Mesenchymal stem cell (in vitro differentiated cells and primary cell): ENCODE results near the gene DMD.

Source experiments
- DNase-seq: peaks from one replicate; pipeline ENCODE4 v3.0.0-alpha.2; 2013
- H2AFZ ChIP-seq: one replicate; pipeline ENCODE4 v1.6.1; 2013; ENCODE audit warnings: low read depth, mild to moderate bottlenecking, control low read depth, inconsistent platforms, low read length, moderate library complexity
- H2AK5ac ChIP-seq: 2 replicates; pipeline ENCODE4 v1.6.1; 2013; ENCODE audit warnings: low read length, moderate library complexity, mild to moderate bottlenecking, inconsistent platforms; ENCODE audit not compliant: severe bottlenecking
- H2BK120ac ChIP-seq: one replicate; pipeline ENCODE4 v1.6.1; 2013; ENCODE audit warnings: low read depth, mild to moderate bottlenecking, inconsistent platforms, low read length, moderate library complexity
- H2BK12ac ChIP-seq, 2 experiments: one replicate each; pipeline ENCODE4 v1.6.1; 2013; ENCODE audit warnings: inconsistent platforms in 2 of 2, low read length in 2 of 2, mild to moderate bottlenecking in 2 of 2, moderate library complexity in 2 of 2, control low read depth in 1 of 2
- H2BK15ac ChIP-seq: one replicate; pipeline ENCODE4 v1.6.1; 2013; ENCODE audit warnings: mild to moderate bottlenecking, low read depth, inconsistent platforms; ENCODE audit not compliant: poor library complexity, severe bottlenecking
- H2BK5ac ChIP-seq: 2 replicates; pipeline ENCODE4 v1.6.1; 2013; ENCODE audit warnings: low read depth, mild to moderate bottlenecking, low read length, control low read depth, inconsistent platforms; ENCODE audit not compliant: poor library complexity, severe bottlenecking
- H3K14ac ChIP-seq, 2 experiments: one replicate each; pipeline ENCODE4 v1.6.1; 2013; ENCODE audit warnings: inconsistent platforms in 2 of 2, low read length in 2 of 2, control low read depth in 1 of 2, mild to moderate bottlenecking in 1 of 2, moderate library complexity in 1 of 2
- H3K18ac ChIP-seq, 2 experiments: one replicate each; pipeline ENCODE4 v1.6.1; 2013; ENCODE audit warnings: inconsistent platforms in 2 of 2, low read length in 2 of 2, control low read depth in 1 of 2, low read depth in 1 of 2, mild to moderate bottlenecking in 1 of 2
- H3K23ac ChIP-seq, 2 experiments: one replicate each; pipeline ENCODE4 v1.6.1; 2013; ENCODE audit warnings: inconsistent platforms in 2 of 2, low read length in 2 of 2, mild to moderate bottlenecking in 2 of 2, moderate library complexity in 2 of 2, control low read depth in 1 of 2
- H3K27ac ChIP-seq: 2 replicates; pipeline ENCODE4 v1.5.1; 2013; ENCODE audit warnings: mild to moderate bottlenecking, moderate library complexity, low read length, control low read depth, inconsistent platforms; ENCODE audit not compliant: poor library complexity, severe bottlenecking
- H3K27me3 ChIP-seq, 2 experiments: 2 replicates each; pipeline versions ENCODE4 v1.6.1 to v1.7.0; 2013; ENCODE audit warnings: low read length in 2 of 2, mild to moderate bottlenecking in 2 of 2, moderate library complexity in 2 of 2, control low read depth in 1 of 2, inconsistent platforms in 1 of 2; ENCODE audit not compliant: control insufficient read depth in 1 of 2, insufficient read depth in 1 of 2
- H3K36me3 ChIP-seq, 2 experiments: 2 replicates each; pipeline versions ENCODE4 v1.6.1 to v1.7.0; 2013; ENCODE audit warnings: low read length in 2 of 2, control low read depth in 1 of 2, inconsistent platforms in 1 of 2, low read depth in 1 of 2, mild to moderate bottlenecking in 1 of 2; ENCODE audit not compliant: insufficient read depth in 2 of 2, control insufficient read depth in 1 of 2
- H3K4ac ChIP-seq, 2 experiments: one replicate each; pipeline ENCODE4 v1.6.1; 2013; ENCODE audit warnings: inconsistent platforms in 2 of 2, low read length in 2 of 2, mild to moderate bottlenecking in 2 of 2, moderate library complexity in 2 of 2, control low read depth in 1 of 2, low read depth in 1 of 2
- H3K4me1 ChIP-seq: 2 replicates; pipeline ENCODE4 v1.6.1; 2013; ENCODE audit warnings: low read depth, low read length, control low read depth; ENCODE audit not compliant: control insufficient read depth, insufficient read depth
- H3K4me2 ChIP-seq: 2 replicates; pipeline ENCODE4 v1.6.1; 2013; ENCODE audit warnings: low read length, mild to moderate bottlenecking, inconsistent platforms; ENCODE audit not compliant: poor library complexity, severe bottlenecking
- H3K4me3 ChIP-seq, 2 experiments: 2 replicates each; pipeline versions ENCODE4 v1.5.1 to v1.7.0; 2013; ENCODE audit warnings: low read length in 2 of 2, mild to moderate bottlenecking in 2 of 2, control low read depth in 1 of 2, low read depth in 1 of 2; ENCODE audit not compliant: insufficient read depth in 1 of 2
- H3K79me1 ChIP-seq: replicated peaks from 2 replicates; pipeline ENCODE4 v1.6.1; 2013; ENCODE audit warnings: mild to moderate bottlenecking, control low read depth, low read length, inconsistent platforms; ENCODE audit not compliant: poor library complexity, severe bottlenecking
- H3K9ac ChIP-seq: 2 replicates; pipeline ENCODE4 v1.7.0; 2013; ENCODE audit warnings: mild to moderate bottlenecking, low read length, moderate library complexity
- H3K9me3 ChIP-seq: 2 replicates; pipeline ENCODE4 v1.7.0; 2013; ENCODE audit warnings: mild to moderate bottlenecking, low read length; ENCODE audit not compliant: control insufficient read depth
- H4K8ac ChIP-seq: one replicate; pipeline ENCODE4 v1.6.1; 2013; ENCODE audit warnings: inconsistent platforms, mild to moderate bottlenecking, low read length, moderate library complexity
- H4K91ac ChIP-seq: one replicate; pipeline ENCODE4 v1.6.1; 2013; ENCODE audit warnings: mild to moderate bottlenecking, low read length, inconsistent platforms
- WGBS: methylation state at CpG from one replicate; pipeline ENCODE4 v1.1.7; 2013; ENCODE audit warnings: mixed read lengths; 5-methylcytosine and 5-hydroxymethylcytosine counted together

Gene DMD

DNA sequence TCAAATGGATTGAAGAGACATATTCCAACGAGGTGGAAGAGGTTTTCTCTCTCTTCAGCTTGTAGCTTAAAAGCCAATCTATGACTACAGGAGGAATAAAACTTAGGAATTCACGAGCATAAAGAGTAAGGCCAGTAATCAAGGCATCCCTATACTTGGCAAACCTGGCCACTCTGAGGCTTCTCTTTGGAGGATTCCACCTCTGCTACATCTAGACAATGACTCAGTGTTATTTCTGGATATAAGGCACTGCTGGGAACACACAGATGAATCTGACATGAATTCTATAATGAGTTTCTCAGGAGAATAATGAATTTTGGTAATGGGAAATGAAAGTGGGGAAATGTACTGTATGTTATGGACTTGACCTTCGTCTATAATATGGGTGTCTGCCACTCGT, 1123.7 kb downstream of the DMD start:
- no peak overlapping the region for H4K8ac ChIP-seq
- WGBS = 53% methylated on average over 2 of the region's 4 CpGs
- H3K18ac ChIP-seq = no peak overlapping the region
- H2BK15ac ChIP-seq = no peak overlapping the region
- H3K14ac ChIP-seq = no peak overlapping the region
- no peak overlapping the region for H3K9ac ChIP-seq
- H3K4me1 ChIP-seq = no peaks in the 10 kb centered on the region
- no peak overlapping the region for H3K27ac ChIP-seq
- H3K27me3 ChIP-seq = no peaks in the 10 kb centered on the region
- H3K4ac ChIP-seq = no peak overlapping the region
- no peak overlapping the region for H3K23ac ChIP-seq
- no peak overlapping the region for H2BK120ac ChIP-seq
- H3K4me3 ChIP-seq = no peak overlapping the region
- H2AFZ ChIP-seq = no peak overlapping the region
- no peak overlapping the region for H3K4me2 ChIP-seq
- H3K79me1 ChIP-seq = no peaks in the 10 kb centered on the region
- no peak for DNase-seq
- no peak overlapping the region for H2BK12ac ChIP-seq
- H3K9me3 ChIP-seq = no peaks in the 10 kb centered on the region
- no peak overlapping the region for H4K91ac ChIP-seq
- no peak overlapping the region for H2BK5ac ChIP-seq
- no peak overlapping the region for H2AK5ac ChIP-seq
- no peaks in the 10 kb centered on the region for H3K36me3 ChIP-seq

DNA sequence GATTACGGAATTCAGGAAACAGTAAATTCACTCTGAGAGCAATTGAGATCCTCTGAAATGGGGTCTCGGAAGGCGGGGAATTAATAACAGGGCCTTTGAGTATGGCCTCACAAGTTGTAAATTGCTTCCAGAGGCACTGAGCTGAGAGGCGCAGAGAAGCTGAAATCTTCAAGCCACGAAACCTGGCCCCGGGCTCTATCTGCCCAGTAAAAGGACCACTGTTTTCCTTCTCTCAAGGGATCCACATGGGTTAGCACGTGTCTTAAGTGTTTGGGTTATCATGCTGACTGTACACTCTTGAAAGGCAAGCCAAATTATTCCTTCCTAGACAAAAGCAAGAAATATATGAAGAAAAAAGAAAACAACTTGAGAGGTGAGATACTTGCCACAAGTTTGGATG, 1126.6 kb downstream of the DMD start:
- H3K27ac ChIP-seq = no peak overlapping the region
- no peak overlapping the region for H2BK12ac ChIP-seq
- no peaks in the 10 kb centered on the region for H3K27me3 ChIP-seq
- no peak overlapping the region for H4K8ac ChIP-seq
- 73% methylated on average over 3 of the region's 7 CpGs for WGBS
- H3K4me3 ChIP-seq = no peak overlapping the region
- H3K9ac ChIP-seq = no peak overlapping the region
- H4K91ac ChIP-seq = no peak overlapping the region
- H2BK5ac ChIP-seq = no peak overlapping the region
- H3K4me2 ChIP-seq = no peak overlapping the region
- no peak overlapping the region for H2AFZ ChIP-seq
- H3K4me1 ChIP-seq = no peaks in the 10 kb centered on the region
- H2AK5ac ChIP-seq = no peak overlapping the region
- DNase-seq = no peak
- no peak overlapping the region for H3K18ac ChIP-seq
- no peak overlapping the region for H3K23ac ChIP-seq
- H2BK120ac ChIP-seq = no peak overlapping the region
- no peak overlapping the region for H3K14ac ChIP-seq
- no peak overlapping the region for H3K4ac ChIP-seq
- no peaks in the 10 kb centered on the region for H3K79me1 ChIP-seq
- H2BK15ac ChIP-seq = no peak overlapping the region
- H3K36me3 ChIP-seq = no peaks in the 10 kb centered on the region
- H3K9me3 ChIP-seq = no peaks in the 10 kb centered on the region

DNA sequence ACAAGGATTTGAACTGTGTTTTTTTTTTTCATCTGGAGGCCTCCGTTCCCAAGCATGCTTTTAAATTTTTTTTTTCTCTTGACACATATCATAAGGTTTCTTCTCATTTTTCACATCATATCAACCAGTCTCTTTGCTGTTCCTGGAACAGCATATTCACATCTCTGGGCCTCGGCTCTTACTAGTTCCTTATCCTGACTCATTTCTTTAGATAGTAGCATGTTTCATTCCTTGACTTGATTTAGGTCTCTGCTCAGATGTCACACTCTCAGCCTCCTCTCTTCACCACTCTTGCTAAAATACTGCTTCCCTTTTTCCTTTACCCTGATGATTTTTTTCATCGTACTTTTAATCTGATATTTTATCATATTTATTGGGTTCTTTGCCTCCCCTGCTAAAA, 1163.1 kb downstream of the DMD start:
- Histone ChIP-seq H3K27ac (no peak overlapping the region), H4K91ac (no peak overlapping the region), H2BK12ac (no peak overlapping the region), H3K18ac (no peak overlapping the region), H3K36me3 (no peaks in the 10 kb centered on the region), H3K4ac (no peak overlapping the region), H3K9me3 (no peaks in the 10 kb centered on the region), H2BK15ac (no peak overlapping the region), H4K8ac (no peak overlapping the region), H3K23ac (no peak overlapping the region), H2AK5ac (no peak overlapping the region), H3K27me3 (no peaks in the 10 kb centered on the region), H3K4me2 (no peak overlapping the region), H3K79me1 (no peaks in the 10 kb centered on the region), H2BK120ac (no peak overlapping the region), H3K9ac (no peak overlapping the region), H2BK5ac (no peak overlapping the region), H3K4me1 (no peaks in the 10 kb centered on the region), H3K4me3 (no peak overlapping the region), H3K14ac (no peak overlapping the region), H2AFZ (no peak overlapping the region)
- WGBS = 86% methylated on average over 2 of the region's 3 CpGs
- DNase-seq = no peak

DNA sequence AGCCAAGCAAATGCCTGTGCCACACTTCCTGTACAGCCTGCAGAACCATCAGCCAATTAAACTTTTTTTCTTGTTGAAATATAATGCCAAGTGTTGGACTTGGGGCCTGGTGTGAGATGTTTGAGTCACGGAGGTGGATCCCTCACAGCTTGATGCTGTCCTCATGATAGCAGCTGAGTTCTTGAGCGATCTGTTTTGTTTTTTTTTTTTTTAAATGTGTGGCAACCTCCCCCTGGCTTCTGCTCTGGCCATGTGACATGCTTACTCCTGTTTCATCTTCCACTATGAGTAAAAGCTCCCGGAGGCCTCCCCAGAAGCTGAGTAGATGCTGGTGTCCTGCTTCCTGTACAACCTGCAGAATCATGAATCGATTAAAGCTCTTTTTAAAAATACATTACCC, 1166.2 kb downstream of the DMD start:
- H4K8ac ChIP-seq = no peak overlapping the region
- H3K14ac ChIP-seq = no peak overlapping the region
- H3K36me3 ChIP-seq = no peaks in the 10 kb centered on the region
- no peak overlapping the region for H2BK5ac ChIP-seq
- no peaks in the 10 kb centered on the region for H3K27me3 ChIP-seq
- H2BK12ac ChIP-seq = no peak overlapping the region
- no peak overlapping the region for H3K4me2 ChIP-seq
- DNase-seq = no peak
- no peak overlapping the region for H3K4me3 ChIP-seq
- no peak overlapping the region for H3K27ac ChIP-seq
- H3K18ac ChIP-seq = no peak overlapping the region
- no peak overlapping the region for H4K91ac ChIP-seq
- 76% methylated on average over 1 of the region's 4 CpGs for WGBS
- no peak overlapping the region for H2AK5ac ChIP-seq
- no peak overlapping the region for H3K4ac ChIP-seq
- H3K23ac ChIP-seq = no peak overlapping the region
- H2BK120ac ChIP-seq = no peak overlapping the region
- no peaks in the 10 kb centered on the region for H3K9me3 ChIP-seq
- H3K9ac ChIP-seq = no peak overlapping the region
- no peaks in the 10 kb centered on the region for H3K79me1 ChIP-seq
- no peak overlapping the region for H2AFZ ChIP-seq
- H2BK15ac ChIP-seq = no peak overlapping the region
- no peaks in the 10 kb centered on the region for H3K4me1 ChIP-seq
